H9 (cell line): Measurements from ENCODE around the gene KCNMA1. TPM values are rescaled to one million over a fixed set of nuclear protein-coding genes. Genes with fewer than 3 reads are reported as not detected.

Source experiments
- DNase-seq: peaks from one replicate; pipeline ENCODE4 v3.0.0-alpha.2; 2017
- H2AFZ ChIP-seq: one replicate; pipeline ENCODE4 v1.6.1; 2013; ENCODE audit warnings: mild to moderate bottlenecking, low read length, control low read depth, moderate library complexity
- H2AK5ac ChIP-seq: 2 replicates; pipeline ENCODE4 v1.6.1; 2013; ENCODE audit warnings: low read length, control low read depth, mixed read lengths; ENCODE audit not compliant: insufficient read length
- H2BK120ac ChIP-seq: one replicate; pipeline ENCODE4 v1.6.1; 2013; ENCODE audit warnings: low read depth, mild to moderate bottlenecking, low read length, control low read depth, inconsistent platforms; ENCODE audit not compliant: poor library complexity, severe bottlenecking
- H2BK12ac ChIP-seq: 2 replicates; pipeline ENCODE4 v1.6.1; 2013; ENCODE audit warnings: low read length, control low read depth, mixed read lengths, low read depth; ENCODE audit not compliant: insufficient read length
- H2BK15ac ChIP-seq: 2 replicates; pipeline ENCODE4 v1.6.1; 2013; ENCODE audit warnings: low read depth, low read length, control low read depth
- H2BK20ac ChIP-seq: one replicate; pipeline ENCODE4 v1.6.1; 2013; ENCODE audit warnings: low read depth, mild to moderate bottlenecking, low read length, control low read depth, inconsistent platforms; ENCODE audit not compliant: poor library complexity, severe bottlenecking
- H2BK5ac ChIP-seq: 2 replicates; pipeline ENCODE4 v1.6.1; 2013; ENCODE audit warnings: low read length, control low read depth, mixed read lengths; ENCODE audit not compliant: insufficient read length
- H3K14ac ChIP-seq: 2 replicates; pipeline ENCODE4 v1.6.1; 2013; ENCODE audit warnings: low read length, control low read depth; ENCODE audit not compliant: insufficient read depth
- H3K18ac ChIP-seq: 2 replicates; pipeline ENCODE4 v1.6.1; 2013; ENCODE audit warnings: low read depth, mild to moderate bottlenecking, mixed read lengths, low read length, control low read depth; ENCODE audit not compliant: insufficient read length
- H3K23ac ChIP-seq: 2 replicates; pipeline ENCODE4 v1.6.1; 2013; ENCODE audit warnings: low read length, control low read depth, mixed read lengths, low read depth; ENCODE audit not compliant: insufficient read length
- H3K23me2 ChIP-seq: 2 replicates; pipeline ENCODE4 v1.6.1; 2013; ENCODE audit warnings: low read depth, mild to moderate bottlenecking, mixed read lengths, low read length, control low read depth; ENCODE audit not compliant: insufficient read length, poor library complexity, severe bottlenecking
- H3K27ac ChIP-seq: 2 replicates; pipeline ENCODE4 v1.5.1; 2013; ENCODE audit warnings: low read length, control low read depth, mixed read lengths, low read depth; ENCODE audit not compliant: insufficient read length
- H3K27me3 ChIP-seq: 2 replicates; pipeline ENCODE4 v1.6.1; 2013; ENCODE audit warnings: low read length, control low read depth, inconsistent platforms; ENCODE audit not compliant: insufficient read depth
- H3K4ac ChIP-seq: 2 replicates; pipeline ENCODE4 v1.6.1; 2013; ENCODE audit warnings: low read depth, mild to moderate bottlenecking, control low read depth, inconsistent platforms, low read length, moderate library complexity
- H3K4me1 ChIP-seq: 2 replicates; pipeline ENCODE4 v1.6.1; 2013; ENCODE audit warnings: low read length, control low read depth, inconsistent platforms; ENCODE audit not compliant: insufficient read depth
- H3K4me2 ChIP-seq: 2 replicates; pipeline ENCODE4 v1.6.1; 2013; ENCODE audit warnings: low read length, control low read depth, mixed read lengths; ENCODE audit not compliant: insufficient read length, insufficient read depth
- H3K56ac ChIP-seq: 2 replicates; pipeline ENCODE4 v1.6.1; 2013; ENCODE audit warnings: low read depth, mild to moderate bottlenecking, mixed read lengths, low read length, control low read depth; ENCODE audit not compliant: insufficient read length
- H3K79me1 ChIP-seq: 2 replicates; pipeline ENCODE4 v1.6.1; 2013; ENCODE audit warnings: low read depth, mild to moderate bottlenecking, moderate library complexity, low read length, control low read depth, inconsistent platforms; ENCODE audit not compliant: insufficient read depth, poor library complexity, severe bottlenecking
- H3K79me2 ChIP-seq: 2 replicates; pipeline ENCODE4 v1.6.1; 2013; ENCODE audit warnings: low read length, control low read depth, inconsistent platforms; ENCODE audit not compliant: insufficient read depth
- H3K9ac ChIP-seq: 2 replicates; pipeline ENCODE4 v1.6.1; 2013; ENCODE audit warnings: low read length, control low read depth, mixed read lengths; ENCODE audit not compliant: insufficient read length; ENCODE audit errors: extremely low read depth
- H3K9me3 ChIP-seq: one replicate; pipeline ENCODE4 v1.6.1; 2013; ENCODE audit warnings: low read depth, low read length, inconsistent platforms; ENCODE audit not compliant: control insufficient read depth
- H3T11ph ChIP-seq: one replicate; pipeline ENCODE4 v1.6.1; 2013; ENCODE audit warnings: mild to moderate bottlenecking, low read length, control low read depth, inconsistent platforms
- H4K20me1 ChIP-seq: one replicate; pipeline ENCODE4 v1.6.1; 2013; ENCODE audit not compliant: control insufficient read depth, insufficient read length, insufficient read depth
- H4K5ac ChIP-seq: 2 replicates; pipeline ENCODE4 v1.6.1; 2013; ENCODE audit warnings: low read depth, mild to moderate bottlenecking, mixed read lengths, low read length, control low read depth; ENCODE audit not compliant: insufficient read length
- H4K8ac ChIP-seq: replicated peaks from 2 replicates; pipeline ENCODE4 v1.6.1; 2013; ENCODE audit warnings: low read length, control low read depth, mixed read lengths, low read depth; ENCODE audit not compliant: insufficient read length
- H4K91ac ChIP-seq: 2 replicates; pipeline ENCODE4 v1.6.1; 2013; ENCODE audit warnings: low read depth, mild to moderate bottlenecking, moderate library complexity, mixed read lengths, low read length, control low read depth; ENCODE audit not compliant: insufficient read length
- H3K27ac Mint-ChIP-seq, 3 experiments: 2 replicates in 2 of 3; 3 replicates in 1 of 3; pipeline ENCODE4 v1.8.0; 2020 to 2021; ENCODE audit warnings: mixed read lengths in 3 of 3, mild to moderate bottlenecking in 1 of 3, moderate library complexity in 1 of 3
- H3K27me3 Mint-ChIP-seq: 2 replicates; pipeline ENCODE4 v1.8.0; 2021; ENCODE audit warnings: low read depth, mild to moderate bottlenecking, moderate library complexity, mixed read lengths
- H3K36me3 Mint-ChIP-seq, 3 experiments: 2 replicates in 2 of 3; 3 replicates in 1 of 3; pipeline ENCODE4 v1.8.0; 2020 to 2021; ENCODE audit warnings: low read depth in 3 of 3, mixed read lengths in 3 of 3; ENCODE audit not compliant: insufficient read depth in 1 of 3
- H3K4me1 Mint-ChIP-seq, 2 experiments: 2 replicates each; pipeline ENCODE4 v1.8.0; 2020; ENCODE audit warnings: mixed read lengths in 2 of 2
- H3K4me3 Mint-ChIP-seq, 2 experiments: 2 replicates in 1 of 2; 3 replicates in 1 of 2; pipeline ENCODE4 v1.8.0; 2020 to 2021; ENCODE audit warnings: mild to moderate bottlenecking in 2 of 2, mixed read lengths in 2 of 2, moderate library complexity in 1 of 2
- H3K9me3 Mint-ChIP-seq, 2 experiments: 2 replicates in 1 of 2; 3 replicates in 1 of 2; pipeline ENCODE4 v1.8.0; 2020; ENCODE audit warnings: mild to moderate bottlenecking in 2 of 2, mixed read lengths in 2 of 2, moderate library complexity in 1 of 2
- CTCF ChIP-seq: fragments of 200-600 bp; sonication (generic); conservative IDR thresholded peaks from 3 replicates; pipeline ENCODE4 v1.8.0; 2021; ENCODE audit warnings: antibody characterized with exemption, mild to moderate bottlenecking
- WGBS: extraction: QIAGEN DNeasy Blood & Tissue Kit; methylation state at CpG from one replicate; pipeline ENCODE4 v1.1.7; 2013; ENCODE audit warnings: missing lambda C conversion rate, low lambda C conversion rate, mixed read lengths; ENCODE audit not compliant: insufficient read length; ENCODE audit errors: extremely low coverage; 5-methylcytosine and 5-hydroxymethylcytosine counted together
- total RNA-seq: library from RNA; stranded (reverse); gene quantifications from 2 replicates; pipeline ENCODE4 v1.2.1, GENCODE V29; 2021

The KCNMA1 gene
- total RNA-seq, 1 experiment from 2014 or later, result 2.0 TPM

- no peaks in the 10 kb centered on the region for H3K9me3 ChIP-seq
- no peak overlapping the region for H3K18ac ChIP-seq
- H3K23me2 ChIP-seq, result no peaks in the 10 kb centered on the region
- no peaks in the 10 kb centered on the region for H3K79me2 ChIP-seq
- Mint-ChIP-seq H3K4me1 (peaks cover 42% of the 10 kb centered on the region in 2 experiments), H3K4me3 (no peak overlapping the region), H3K9me3 (no peaks in the 10 kb centered on the region; a peak in 1 of 5 replicates), H3K36me3 (no peaks in the 10 kb centered on the region; a peak in 1 of 7 replicates), H3K27ac (no peak overlapping the region), H3K27me3 (peaks cover 43% of the 10 kb centered on the region)
- no peak overlapping the region for H3K9ac ChIP-seq
- no peak overlapping the region for H4K5ac ChIP-seq
- H3K79me1 ChIP-seq, result no peaks in the 10 kb centered on the region
- H3T11ph ChIP-seq, result no peak overlapping the region
- no peak overlapping the region for H2AFZ ChIP-seq
- no peak overlapping the region for H3K4me2 ChIP-seq
- no peak overlapping the region for H3K4ac ChIP-seq
- H2BK15ac ChIP-seq, result no peak overlapping the region
- H3K23ac ChIP-seq, result no peak overlapping the region
- H3K14ac ChIP-seq, result no peak overlapping the region
- no peaks in the 10 kb centered on the region for H4K20me1 ChIP-seq
- WGBS, result no CpG with 5 or more reads among the region's 2 CpGs
- H4K91ac ChIP-seq, result no peak overlapping the region
- no peak for DNase-seq
- H3K4me1 ChIP-seq, result peaks cover 9% of the 10 kb centered on the region; the same call in 1 of the 2 replicates
- H3K56ac ChIP-seq, result no peak overlapping the region
- H2BK12ac ChIP-seq, result no peak overlapping the region
- no peaks in the 10 kb centered on the region for H3K27me3 ChIP-seq
- H2BK120ac ChIP-seq, result no peak overlapping the region
- no peak overlapping the region for H2AK5ac ChIP-seq
- H2BK20ac ChIP-seq, result no peak overlapping the region
- no peak overlapping the region for H2BK5ac ChIP-seq
- no peak overlapping the region for H4K8ac ChIP-seq
- H3K27ac ChIP-seq, result no peak overlapping the region
- TF ChIP-seq CTCF, result no peak
These were observed 520.1 kb downstream of the KCNMA1 start for GRCh38 chr10:77117501-77117900.
